HG03108 (cell line): Measurements from ENCODE around the gene ZNF708.
"Not testable (repeated sequence)": the region's sequence is repeated elsewhere in the genome, so short reads cannot be mapped to it uniquely, and the experiment has no call there.

ENCODE experiments used
- ATAC-seq: cut with Tn5 transposase; IDR thresholded peaks from one replicate; pipeline ENCODE4 v1.9.1; 2021; ENCODE audit warnings: moderate library complexity; ENCODE audit not compliant: unreplicated experiment

Gene ZNF708

GRCh38 chr19:21260164-21260847 lies 68.9 kb downstream of the ZNF708 start:
- no peak for ATAC-seq

GRCh38 chr19:21259421-21260124 lies 69.6 kb downstream of the ZNF708 start:
- ATAC-seq = not testable (repeated sequence)

GRCh38 chr19:21256722-21257121 lies 72.5 kb downstream of the ZNF708 start:
- no peak for ATAC-seq
